GM12891 (cell line): ENCODE results near the gene SKOR1.

ENCODE experiments used
- DNase-seq: peaks from one replicate; pipeline ENCODE4 v3.0.0; 2011; ENCODE audit warnings: low spot score; ENCODE audit not compliant: insufficient read length
- FAIRE-seq: peaks from 2 replicates; lab custom pipeline; 2011; peaks lifted over from hg19 to GRCh38; lab: Jason Lieb, UNC
- PAX5 ChIP-seq: IDR thresholded peaks from 2 replicates; pipeline ENCODE4 v1.6.1; 2011; ENCODE audit warnings: low read length, moderate library complexity, mild to moderate bottlenecking; ENCODE audit not compliant: insufficient read depth, severe bottlenecking
- POLR2A ChIP-seq: IDR thresholded peaks from 2 replicates; pipeline ENCODE4 v1.6.1; 2011; ENCODE audit warnings: low read depth, low read length, control low read depth
- POLR2AphosphoS5 ChIP-seq: IDR thresholded peaks from 2 replicates; pipeline ENCODE4 v1.6.1; 2011; ENCODE audit warnings: low read depth, low read length, control low read depth
- POU2F2 ChIP-seq: IDR thresholded peaks from 2 replicates; pipeline ENCODE4 v1.6.1; 2011; ENCODE audit warnings: low read depth, mild to moderate bottlenecking, control low read depth, low read length, moderate library complexity
- SPI1 ChIP-seq: IDR thresholded peaks from 2 replicates; pipeline ENCODE4 v1.6.1; 2011; ENCODE audit warnings: low read depth, low read length, control low read depth
- TAF1 ChIP-seq: IDR thresholded peaks from 2 replicates; pipeline ENCODE4 v1.6.1; 2011; ENCODE audit warnings: low read depth, low read length, control low read depth

The SKOR1 gene

DNA sequence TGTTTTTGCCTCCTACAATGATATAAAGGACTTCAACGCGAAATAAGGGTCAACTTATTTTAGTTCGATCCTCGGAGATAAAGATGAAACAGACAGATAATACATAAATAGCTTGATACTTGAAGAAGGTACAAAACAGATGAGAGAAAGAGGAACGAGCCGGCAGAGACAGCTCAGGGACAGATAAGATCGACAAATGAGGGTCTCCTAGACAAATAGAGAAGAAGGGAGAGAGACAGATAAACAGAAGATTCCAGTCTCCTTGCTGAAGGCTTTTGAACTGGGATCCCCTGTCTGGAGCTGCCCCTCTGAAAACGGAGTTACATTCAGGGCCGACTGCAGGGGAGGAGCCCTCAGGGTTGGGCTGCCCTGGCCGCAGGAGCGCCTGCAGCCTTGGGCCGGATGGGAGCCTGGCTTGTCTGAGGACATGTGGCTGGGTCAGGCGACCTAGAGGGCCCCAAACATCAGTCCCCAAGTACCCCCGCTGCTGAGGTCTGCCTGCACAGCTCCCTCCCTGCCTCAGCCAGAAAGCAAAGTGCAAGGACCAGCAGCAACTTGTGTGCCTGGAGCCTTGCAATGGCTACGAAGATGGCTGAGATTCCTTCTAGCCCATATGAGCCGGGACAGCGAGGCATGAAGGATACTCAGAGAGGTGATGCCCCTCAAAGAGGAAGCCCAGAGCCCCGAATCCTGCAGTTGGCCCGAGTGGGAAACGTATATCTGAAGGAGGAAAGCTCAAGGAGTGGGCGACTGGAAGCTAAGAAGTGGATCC is 926 bp upstream of the SKOR1 start:
- TF ChIP-seq POU2F2 = no peak

DNA sequence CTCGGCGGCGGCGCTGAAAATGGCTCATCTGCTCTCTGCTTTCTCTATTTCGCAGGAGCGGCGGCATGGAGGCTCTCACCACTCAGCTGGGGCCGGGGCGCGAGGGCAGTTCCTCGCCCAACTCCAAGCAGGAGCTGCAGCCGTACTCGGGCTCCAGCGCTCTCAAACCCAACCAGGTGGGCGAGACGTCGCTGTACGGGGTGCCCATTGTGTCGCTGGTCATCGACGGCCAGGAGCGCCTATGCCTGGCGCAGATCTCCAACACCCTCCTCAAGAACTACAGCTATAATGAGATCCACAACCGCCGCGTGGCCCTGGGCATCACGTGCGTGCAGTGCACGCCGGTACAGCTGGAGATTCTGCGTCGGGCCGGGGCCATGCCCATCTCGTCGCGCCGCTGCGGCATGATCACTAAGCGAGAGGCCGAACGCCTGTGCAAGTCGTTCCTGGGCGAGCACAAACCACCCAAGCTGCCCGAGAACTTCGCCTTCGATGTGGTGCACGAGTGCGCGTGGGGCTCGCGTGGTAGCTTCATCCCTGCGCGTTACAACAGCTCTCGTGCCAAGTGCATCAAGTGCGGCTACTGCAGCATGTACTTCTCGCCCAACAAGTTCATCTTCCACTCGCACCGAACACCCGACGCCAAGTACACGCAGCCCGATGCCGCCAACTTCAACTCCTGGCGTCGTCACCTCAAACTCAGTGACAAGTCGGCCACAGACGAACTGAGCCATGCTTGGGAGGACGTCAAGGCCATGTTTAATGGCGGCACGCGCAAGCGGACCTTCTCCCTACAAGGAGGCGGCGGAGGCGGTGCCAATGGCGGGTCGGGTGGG is 790 bp downstream of the SKOR1 start:
- TF ChIP-seq POLR2A (no peak), TAF1 (no peak), SPI1 (no peak), PAX5 (no peak), POU2F2 (no peak), POLR2AphosphoS5 (no peak)
- no peak for FAIRE-seq
- DNase-seq = no peak

More for the DNA sequence above, 926 bp upstream of the SKOR1 start:
- DNase-seq = no peak
- FAIRE-seq = no peak

DNA sequence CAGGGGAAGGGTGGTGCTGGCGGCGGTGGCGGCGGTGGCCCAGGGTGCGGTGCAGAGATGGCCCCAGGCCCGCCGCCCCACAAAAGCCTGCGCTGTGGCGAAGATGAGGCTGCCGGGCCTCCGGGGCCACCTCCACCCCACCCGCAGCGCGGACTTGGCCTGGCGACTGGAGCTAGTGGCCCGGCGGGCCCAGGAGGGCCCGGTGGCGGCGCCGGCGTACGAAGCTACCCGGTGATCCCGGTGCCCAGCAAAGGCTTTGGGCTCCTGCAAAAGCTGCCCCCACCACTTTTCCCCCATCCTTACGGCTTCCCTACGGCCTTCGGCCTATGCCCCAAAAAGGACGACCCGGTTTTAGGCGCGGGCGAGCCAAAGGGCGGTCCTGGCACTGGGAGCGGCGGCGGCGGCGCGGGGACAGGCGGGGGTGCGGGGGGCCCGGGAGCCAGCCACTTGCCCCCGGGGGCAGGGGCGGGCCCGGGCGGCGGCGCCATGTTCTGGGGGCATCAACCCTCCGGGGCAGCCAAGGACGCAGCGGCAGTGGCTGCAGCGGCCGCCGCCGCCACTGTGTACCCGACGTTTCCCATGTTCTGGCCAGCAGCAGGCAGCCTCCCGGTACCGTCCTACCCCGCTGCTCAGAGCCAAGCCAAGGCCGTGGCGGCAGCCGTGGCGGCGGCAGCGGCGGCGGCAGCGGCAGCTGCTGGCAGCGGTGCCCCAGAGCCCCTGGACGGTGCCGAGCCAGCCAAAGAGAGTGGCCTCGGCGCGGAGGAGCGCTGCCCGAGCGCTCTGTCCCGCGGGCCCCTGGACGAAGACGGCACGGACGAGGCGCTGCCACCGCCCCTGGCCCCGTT is 1.6 kb downstream of the SKOR1 start:
- FAIRE-seq (no peak), DNase-seq (no peak)
- TF ChIP-seq POLR2A = no peak
- no peak for TF ChIP-seq TAF1
- no peak for TF ChIP-seq POLR2AphosphoS5
- no peak for TF ChIP-seq SPI1
- TF ChIP-seq POU2F2 = no peak
- no peak for TF ChIP-seq PAX5

GRCh38 chr15:67827562-67828277 is 2.4 kb downstream of the SKOR1 start:
- FAIRE-seq = no peak
- DNase-seq = no peak
- no peak for TF ChIP-seq PAX5

DNA sequence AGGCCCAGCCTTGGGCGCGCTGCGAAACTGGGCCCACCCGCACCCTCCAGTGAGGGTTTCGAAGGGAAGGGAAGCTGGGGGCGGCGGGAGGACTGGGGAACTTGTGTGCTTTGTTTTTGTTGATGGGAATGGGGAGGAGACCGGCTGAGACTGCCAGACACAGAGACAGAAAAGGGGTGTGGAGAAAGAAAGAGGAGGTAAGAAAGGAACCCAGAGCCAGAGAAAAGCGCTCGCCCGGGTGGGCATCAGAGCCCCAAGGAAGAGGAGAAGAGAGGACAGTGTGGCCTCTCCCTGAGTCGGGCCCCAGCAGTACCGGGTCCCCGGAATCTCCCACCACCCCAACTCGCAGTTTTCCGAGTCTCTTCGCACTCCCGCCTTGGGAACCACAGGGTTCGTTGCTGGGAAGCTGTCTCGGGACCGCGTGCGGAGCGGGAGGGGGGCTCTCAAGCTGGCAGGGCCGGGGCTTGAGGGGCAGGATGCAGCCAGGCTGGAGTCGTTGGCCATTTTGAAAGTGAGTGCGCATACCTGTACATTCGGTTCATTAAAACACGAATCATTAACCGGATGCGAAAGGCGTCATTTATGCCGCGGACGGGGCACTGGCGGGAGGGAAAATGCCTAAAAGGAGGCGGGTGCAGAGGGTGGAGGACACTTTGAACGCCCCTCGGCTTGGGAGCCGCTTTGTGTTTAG is 3.1 kb downstream of the SKOR1 start:
- no peak for TF ChIP-seq POU2F2
- no peak for TF ChIP-seq TAF1
- TF ChIP-seq POLR2AphosphoS5 = no peak
- TF ChIP-seq SPI1 = no peak
- TF ChIP-seq PAX5 = no peak
- TF ChIP-seq POLR2A = no peak
- no peak for FAIRE-seq
- DNase-seq = no peak

DNA sequence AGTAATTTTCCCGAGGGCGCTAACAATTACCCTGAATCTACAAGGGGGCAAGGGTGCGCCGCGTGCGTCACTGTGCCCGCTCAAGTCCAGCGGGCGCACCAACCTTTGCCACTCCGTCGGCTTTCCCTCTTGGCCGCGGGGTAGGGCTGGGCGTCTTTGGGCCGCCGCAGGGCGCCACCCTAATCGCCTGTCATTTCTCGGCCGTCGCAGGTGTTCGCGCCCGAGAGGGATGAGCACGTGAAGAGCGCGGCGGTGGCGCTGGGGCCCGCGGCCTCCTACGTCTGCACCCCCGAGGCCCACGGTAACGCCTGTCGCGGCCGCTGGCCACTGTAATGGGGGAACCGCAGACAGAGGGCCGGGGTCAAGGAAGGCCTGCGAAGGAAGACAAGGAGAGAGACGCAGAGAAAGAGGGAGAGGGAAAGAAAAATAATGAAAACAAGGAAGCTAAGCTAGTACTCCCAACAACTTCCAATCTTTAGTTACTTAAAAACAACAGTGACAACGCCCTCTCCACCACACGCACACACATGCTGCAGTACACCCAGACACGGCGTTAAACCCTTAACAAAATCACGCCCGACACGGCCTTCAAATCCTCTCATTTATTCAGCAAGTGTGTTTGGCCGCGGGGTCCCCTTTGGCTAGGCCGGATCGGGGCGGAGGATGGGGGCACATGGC is 3.8 kb downstream of the SKOR1 start:
- FAIRE-seq = no peak
- TF ChIP-seq TAF1 (no peak), PAX5 (no peak), SPI1 (no peak), POLR2AphosphoS5 (no peak), POLR2A (no peak), POU2F2 (no peak)
- DNase-seq = no peak

DNA sequence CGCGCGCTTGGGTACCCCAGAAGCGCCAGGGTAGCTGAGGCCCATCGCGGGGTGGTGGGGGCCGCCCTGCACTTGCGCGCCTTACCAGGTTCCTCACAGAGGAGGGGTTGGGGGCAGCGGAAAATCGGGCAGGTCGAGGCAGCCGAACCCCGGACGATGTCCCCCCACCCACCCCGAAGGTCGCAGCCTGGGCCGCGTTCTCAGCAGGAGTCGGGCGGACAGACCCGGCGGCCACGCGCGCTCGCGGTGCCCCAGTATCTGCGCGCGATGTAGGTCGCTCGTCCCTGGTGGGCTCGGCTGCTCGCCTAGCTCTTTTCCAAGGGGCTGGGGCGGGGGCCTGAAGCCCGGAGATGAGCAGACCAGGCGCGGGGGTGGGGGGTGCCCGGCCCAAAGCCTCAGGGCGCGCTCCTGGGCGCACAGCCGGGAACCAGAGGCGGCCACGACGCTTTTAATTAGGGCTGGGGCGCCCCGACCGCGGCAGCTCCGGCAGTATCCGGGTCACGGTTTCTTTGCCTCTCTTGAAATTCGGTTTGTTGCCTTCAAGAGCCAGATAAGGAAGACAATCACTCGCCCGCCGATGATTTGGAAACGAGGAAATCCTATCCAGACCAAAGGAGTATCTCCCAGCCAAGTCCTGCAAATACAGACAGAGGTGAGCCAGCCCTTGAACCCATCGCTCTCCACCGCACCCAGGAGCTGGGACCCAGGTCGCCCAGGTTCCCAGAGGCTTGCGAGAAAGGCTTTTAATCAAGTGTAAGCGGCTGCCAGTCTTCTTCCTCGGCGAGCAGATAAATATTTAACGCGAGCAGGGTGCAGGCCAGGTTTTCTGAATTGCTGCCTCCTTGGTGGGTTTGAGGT is 4.6 kb downstream of the SKOR1 start:
- DNase-seq (no peak), FAIRE-seq (no peak)
- TF ChIP-seq POLR2A = no peak
- TF ChIP-seq SPI1 = no peak
- TF ChIP-seq TAF1 = no peak
- TF ChIP-seq PAX5 = no peak
- no peak for TF ChIP-seq POU2F2
- no peak for TF ChIP-seq POLR2AphosphoS5

DNA sequence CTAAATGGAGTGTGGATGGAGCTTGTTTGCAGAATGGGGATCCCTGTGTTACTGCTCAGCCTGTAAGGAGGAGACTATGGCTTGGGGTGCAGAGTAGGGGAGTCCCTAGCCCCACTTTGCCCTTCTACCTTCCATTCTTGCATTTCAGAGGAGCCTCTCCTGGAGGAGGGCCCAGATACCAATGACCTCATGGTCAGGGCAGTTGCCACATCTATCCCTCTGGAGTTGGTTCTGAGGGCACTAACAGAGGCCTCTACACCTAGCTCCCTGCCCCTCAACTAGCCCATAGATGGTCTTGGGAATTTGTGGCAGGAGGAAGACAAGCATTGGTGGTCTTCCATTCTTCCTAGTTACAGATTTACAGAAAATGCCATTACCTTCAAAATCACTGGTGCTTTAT is 6.1 kb downstream of the SKOR1 start:
- no peak for DNase-seq
- TF ChIP-seq TAF1 (no peak), SPI1 (no peak), POU2F2 (no peak), POLR2A (no peak), PAX5 (no peak), POLR2AphosphoS5 (no peak)
- FAIRE-seq = no peak
